Measurements from ENCODE around the gene THAP5.

THAP5 gene, protein sequence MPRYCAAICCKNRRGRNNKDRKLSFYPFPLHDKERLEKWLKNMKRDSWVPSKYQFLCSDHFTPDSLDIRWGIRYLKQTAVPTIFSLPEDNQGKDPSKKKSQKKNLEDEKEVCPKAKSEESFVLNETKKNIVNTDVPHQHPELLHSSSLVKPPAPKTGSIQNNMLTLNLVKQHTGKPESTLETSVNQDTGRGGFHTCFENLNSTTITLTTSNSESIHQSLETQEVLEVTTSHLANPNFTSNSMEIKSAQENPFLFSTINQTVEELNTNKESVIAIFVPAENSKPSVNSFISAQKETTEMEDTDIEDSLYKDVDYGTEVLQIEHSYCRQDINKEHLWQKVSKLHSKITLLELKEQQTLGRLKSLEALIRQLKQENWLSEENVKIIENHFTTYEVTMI

DNA sequence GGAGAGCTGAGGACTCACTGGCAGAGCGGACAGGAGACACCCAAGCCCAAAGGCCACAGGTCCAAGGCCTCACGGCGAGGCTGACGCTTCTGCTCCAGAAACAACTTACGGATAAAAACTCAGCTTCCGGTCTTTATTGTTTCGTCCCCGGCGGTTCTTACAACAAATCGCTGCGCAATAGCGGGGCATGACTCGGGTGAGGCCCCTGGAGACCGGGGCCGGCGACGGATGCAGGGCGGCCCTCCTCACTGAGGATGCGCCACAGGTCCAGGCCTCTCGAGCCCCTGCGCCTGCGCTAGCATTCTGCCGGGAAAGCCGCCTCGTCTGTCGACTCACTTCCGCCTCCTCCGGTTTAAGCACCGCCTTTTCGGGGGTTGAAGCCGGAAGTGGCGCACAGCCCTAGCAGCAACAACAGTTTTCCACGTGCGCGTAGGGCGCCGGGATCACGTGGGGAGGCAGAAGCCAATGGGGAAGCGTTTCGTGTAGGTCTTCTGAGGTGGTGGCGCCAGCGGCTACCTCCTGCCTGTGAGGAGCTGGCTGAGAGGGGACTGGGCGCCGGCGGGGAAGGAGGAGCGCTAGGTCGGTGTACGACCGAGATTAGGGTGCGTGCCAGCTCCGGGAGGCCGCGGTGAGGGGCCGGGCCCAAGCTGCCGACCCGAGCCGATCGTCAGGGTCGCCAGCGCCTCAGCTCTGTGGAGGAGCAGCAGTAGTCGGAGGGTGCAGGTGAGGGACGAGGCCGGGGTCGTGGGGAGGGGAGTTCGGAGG, at the start of gene THAP5, which contains the start of gene DNAJB9:
TSS of gene THAP5 (minus strand) at position 326 of the 765 bp plus-strand sequence. CDS start at position 189, 137 bp downstream.
TSS of gene DNAJB9 (plus strand) at position 494 of the 765 bp plus-strand sequence. CDS start 1,853 bp downstream, outside the sequence.
- DNase-seq: peak; percentile 98

DNA sequence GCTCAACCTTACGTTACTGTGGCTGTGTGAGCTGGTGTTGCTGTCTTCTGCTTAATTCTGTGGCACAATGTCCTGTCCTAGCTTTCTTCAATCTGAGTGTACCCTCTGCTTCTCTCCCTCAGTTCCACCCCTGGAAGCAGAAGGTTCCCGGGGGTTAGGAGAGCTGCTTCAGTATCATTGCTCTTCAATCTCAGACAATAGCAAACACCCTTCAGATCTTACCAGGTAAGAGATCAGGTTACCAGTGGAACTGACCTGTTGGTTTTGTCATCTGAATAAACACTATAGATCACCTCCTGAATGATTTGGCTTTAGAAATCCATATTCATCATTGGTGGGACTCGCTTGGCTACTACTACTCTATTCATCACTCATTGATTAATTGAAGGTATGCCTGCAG, 48.5 kb upstream of the THAP5 start:
- DNase-seq: no peak

DNA sequence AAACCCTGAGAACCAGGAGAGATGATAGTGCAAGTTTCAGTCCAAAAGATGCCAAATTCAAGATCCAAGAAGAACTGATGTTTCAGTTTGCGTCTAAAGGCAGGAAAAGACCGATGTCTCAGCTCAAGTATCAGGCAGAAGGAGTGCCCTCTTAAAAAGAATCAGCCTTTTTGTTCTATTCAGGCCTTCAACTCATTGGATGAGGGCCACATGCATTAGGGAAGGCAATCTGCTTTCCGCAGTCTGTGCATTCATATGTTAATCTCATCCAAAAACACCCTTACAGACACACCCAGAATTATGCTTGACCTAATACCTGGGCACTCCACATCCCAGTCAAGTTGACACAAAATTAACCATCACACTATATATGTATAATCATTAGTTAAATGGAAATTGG, 45.4 kb upstream of the THAP5 start:
- no peak for DNase-seq

DNA sequence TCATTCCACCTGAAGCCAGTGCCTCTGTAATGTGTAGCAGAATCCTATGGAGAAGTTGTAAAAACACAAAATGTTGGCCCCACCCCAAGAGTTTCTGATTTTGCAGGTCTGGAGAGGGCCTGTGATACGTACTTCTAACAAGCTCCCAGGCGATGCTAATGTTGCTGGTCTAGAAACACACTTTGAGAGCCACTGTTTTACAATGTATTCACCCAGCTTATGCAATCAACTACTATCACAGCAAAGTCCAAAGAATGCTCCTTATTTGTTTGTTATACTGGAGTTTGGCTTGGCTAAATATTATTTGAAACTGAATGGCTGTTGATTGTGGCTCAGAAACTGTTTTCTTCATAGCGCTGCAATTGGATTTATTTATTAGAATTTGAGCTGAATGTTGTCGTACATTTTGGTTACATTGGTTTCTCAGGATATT, 44.5 kb upstream of the THAP5 start:
- no peak for DNase-seq

DNA sequence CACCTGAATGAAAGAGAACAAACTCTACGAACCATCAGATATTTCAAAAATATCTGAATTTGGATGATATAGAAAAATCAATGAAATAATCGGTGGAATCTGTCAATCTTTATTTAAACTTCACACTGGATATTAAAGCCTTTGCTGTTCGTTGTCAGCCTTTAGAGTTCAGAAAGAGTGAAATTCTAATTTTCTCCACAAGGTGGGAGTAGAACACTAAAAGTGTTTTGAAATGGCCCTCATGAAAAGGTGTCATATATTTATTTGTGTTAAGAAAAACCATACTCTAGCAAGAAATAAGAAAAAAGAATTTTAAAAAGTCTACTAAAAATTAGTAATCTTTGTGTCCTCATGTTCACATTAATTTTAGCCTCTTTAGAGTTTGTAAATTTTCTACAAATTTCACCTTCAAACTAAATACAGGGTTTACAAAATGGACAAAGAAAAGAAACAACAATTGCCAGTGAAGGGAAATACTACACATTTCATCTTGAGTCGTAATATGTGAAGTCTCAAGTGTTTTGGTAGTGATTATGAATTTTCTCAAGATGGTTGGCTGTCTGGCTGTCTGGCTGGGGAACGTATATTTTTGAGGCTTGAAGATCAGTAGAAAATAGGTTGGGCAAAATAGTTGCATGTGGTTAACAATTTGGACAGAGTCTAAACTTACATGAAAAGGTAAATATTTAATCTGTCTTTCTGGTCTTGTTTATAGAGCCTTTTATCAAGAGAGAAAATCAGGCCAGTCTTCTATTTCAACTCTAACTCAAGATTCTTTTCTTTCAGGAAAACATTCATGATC, 43.8 kb upstream of the THAP5 start:
- DNase-seq: peak; percentile 63

DNA sequence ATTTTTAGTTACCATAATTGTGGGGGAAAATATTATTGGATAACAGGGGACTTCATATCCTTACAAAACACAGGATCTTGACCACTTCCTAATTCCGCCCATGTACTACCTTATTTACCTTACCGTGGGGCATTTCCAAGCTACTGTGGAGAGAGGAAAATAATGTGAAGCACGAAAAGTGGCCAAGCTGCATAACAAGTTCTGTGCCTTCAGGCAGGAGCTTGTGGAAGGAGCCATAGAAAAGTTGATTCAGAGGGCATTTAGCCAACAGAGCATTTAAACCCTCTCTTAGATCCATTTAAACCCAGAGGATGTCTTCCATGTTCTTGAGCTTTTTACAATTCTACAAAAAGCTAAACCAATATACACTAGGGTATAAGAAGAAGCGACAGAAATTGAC, 41.8 kb upstream of the THAP5 start:
- DNase-seq: no peak

DNA sequence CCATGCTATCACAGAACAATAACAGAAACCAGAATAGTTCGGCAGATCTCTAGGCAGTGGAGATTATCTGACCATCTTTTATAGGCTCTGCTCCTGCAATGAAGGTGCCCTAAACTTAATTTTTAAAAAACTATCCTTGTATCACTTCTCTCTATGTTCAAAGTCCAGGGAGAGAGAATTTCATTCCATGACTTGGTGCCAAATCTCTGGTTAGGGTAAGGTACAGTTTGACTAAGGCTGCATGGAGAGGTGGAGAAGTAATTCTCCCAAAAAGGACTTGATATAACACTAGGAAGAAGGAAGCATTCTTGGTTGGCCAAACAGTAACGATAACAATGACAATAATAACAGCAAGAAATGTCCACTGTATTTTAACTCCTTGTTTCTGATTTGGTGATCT, 40.1 kb upstream of the THAP5 start:
- DNase-seq: no peak

DNA sequence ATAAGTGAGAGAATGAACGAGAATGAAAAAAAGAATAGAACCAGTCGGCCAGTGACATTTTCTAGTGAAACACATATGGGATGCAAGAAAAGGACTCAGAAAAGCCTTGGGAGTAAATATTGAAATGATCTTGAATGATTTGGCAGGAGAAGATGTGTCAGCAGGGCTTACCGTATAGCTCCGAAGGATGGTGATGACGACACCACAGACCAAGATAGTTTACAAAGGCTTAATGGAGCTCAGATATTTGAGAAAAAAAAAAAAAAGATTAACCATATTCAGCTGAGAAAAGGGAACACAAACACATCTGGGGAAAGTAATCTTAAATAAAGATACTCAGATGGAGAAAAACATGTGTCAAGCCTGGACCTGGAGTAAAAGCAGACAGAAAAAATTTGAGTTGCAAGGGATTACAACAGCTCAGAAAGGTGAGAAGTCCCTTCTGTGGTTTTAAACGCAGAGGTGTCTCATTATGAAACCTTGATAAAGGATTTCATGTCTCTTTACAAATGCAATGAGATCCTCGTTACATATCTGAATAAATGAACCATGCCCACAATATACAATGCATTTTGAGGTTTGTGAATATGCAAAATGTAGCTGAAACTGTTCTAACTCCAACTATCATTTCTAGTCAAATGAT, 36.2 kb upstream of the THAP5 start:
- no peak for DNase-seq

DNA sequence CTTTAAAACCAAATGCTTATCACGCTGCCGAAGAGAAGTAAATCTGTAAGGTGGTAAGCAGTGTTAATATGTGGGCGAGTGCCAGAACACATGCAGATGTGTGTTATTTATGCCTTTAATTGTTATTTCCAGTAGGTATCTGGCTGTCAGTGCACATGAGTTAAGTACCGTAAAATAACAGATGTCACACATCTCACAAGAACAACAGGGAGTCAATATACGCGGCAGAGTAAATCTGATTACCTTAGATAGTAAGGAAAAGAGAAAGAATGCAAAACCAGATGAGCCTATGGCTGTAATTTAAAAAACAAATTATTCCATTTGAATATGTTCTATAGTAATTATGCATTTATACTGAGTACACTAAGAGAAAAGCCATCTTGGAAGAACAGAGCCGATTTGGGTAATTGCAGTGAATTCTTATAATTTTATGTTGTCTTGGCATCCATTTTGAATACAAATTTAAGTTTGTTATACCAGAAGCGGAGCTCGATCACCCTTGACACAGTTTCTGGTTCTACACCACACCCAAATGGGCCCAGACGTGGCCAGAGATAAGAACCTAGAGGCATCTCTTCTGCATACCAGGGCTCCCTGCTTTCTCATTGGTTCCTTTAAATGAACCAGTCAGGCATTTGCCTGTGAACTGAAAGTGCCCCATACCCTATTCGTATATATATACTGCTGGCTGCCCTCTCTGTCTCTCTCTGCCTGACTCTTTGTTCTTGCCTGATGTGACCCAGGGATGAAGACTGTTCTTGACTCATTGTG, 35.0 kb upstream of the THAP5 start:
- DNase-seq: no peak

DNA sequence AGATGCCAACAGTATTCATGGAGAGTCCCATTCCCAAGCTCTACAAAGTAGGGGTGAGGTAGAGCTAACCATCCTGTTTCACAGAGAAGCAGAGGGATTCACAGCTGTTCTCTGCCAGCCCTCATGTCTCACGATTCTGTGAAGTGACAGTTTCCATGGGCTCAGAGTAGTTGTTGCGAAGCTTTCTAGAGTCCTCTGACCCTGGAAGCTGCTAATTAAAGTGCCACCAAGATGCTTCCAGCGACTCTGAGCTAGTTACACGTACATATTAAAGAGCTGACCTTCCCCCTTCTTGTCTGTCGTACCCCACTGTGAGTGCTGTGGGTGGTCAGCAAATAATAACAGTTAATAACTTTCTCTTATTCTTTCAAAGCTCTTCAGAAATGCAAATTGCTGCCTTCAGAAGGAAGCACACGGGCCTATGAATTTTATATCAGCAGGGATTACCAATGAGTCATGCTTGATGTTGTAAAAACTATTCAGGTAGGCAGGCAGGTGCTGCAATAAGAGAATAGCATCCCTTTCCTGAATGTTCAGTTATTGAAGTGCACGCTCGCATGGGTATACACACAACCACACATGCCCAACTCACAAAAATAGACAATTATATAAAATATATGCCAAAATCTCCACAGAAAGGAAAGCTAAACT, 34.3 kb upstream of the THAP5 start:
- DNase-seq: no peak

DNA sequence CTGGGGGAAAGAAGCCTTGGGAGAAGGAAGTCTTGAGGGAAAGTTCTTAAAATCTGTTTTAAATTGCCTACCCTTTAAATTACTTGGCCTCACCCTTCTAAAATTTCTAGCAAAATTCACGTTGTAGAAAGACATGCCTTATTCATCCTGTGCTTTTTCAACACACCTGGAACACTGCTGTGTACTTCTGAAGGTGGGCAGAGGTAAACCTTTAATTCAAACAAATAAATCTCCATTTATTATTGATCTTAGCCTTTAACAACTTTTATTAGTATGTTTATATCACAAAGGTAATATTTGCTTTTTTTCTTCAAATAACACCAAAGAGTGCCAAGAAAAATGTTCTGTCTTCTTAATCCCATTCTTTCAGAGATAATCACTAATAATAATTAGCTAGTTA, 30.9 kb upstream of the THAP5 start:
- no peak for DNase-seq

DNA sequence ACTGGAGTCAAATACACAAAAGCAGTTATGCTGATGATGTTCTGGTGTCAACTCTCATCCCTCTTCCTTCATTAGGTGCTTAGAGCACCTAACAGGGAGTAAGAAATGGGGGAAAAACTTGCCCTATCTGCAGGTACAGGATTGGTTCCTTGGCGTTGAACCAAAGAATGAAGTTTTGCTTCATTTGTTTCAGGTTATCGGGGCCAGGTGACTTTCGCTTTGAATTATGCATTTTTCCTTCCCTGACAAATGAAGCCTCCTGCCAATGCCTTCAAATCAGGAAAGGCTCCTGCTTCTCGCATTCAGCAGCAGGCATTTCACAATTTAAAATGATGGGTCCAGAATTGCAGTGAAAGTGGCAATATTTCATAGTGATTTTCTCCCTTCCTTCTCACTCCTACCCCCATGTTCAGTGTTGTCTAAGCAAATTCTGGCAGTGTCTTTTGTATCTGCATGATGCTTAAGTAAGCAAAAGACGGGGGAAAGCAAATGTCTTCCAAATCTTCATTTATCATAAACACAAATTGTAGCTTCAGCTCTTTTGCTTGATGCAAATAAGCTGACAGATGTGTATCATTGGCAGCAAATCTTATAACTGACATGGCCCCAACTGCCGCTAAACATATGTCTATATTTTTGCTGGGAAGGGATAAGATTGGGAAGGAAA, 29.5 kb upstream of the THAP5 start:
- DNase-seq: no peak

DNA sequence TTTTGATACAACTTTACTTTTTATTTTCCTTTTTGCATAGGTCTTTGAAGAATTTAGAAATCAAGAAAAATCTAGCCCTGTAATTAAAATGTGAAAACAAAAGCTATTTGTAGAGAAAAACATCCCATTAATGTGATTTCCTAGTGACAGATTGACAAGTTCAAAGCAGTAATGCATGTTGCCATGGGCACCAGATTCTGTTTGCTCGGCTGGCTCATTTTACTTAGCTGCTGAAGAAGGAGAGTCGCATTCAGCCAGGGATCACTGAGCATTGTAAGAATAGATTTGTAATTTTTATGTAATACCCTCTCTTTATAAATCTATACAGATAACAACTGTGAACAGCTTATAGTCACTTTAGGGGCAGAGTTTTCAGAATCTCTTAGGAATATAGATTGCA, 28.6 kb upstream of the THAP5 start:
- peak; percentile 6 for DNase-seq

DNA sequence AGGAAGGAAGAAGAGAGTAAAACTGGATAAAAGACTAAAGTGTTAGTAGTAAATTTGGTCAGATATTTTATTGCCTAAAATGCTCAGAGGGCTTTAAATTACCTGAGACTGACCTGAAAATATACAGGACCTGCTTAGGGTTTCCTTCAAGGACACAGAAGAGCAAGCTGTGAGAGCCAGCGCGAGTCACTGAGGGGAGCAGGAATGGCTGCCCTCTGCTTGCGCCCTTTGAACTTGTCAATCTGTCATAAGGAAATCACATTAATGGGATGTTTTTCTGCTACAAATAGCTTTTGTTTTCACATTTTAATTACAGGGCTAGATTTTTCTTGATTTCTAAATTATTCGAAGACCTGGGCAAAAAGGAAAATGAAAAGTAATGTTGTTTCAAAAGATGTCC, 27.1 kb upstream of the THAP5 start:
- DNase-seq: no peak

DNA sequence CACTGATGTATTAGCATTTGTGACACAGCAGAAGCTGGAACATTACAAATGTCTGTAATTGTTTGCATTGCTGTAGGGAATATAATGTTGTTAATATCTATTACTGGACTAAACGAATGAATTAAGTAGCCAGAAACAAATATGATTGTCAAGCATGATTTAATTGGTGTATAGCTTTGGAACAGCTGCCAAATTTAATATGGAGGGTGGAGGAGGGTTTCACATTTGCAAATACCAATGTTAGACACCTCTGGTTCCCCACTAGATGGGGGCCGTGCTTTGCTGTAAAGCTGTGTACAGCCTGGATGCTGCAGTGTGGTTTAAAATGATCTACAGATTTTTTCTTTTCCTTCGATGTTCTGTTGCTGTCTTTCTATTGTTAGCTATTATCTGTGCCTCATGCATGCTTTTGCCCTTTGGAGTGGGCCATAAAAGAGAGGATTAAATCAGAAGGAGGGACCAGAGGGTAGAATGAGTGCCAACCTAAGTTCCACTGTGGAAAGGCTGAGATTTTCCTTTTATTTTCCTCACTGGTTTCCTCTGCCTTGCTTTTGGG, 23.2 kb upstream of the THAP5 start:
- no peak for DNase-seq

DNA sequence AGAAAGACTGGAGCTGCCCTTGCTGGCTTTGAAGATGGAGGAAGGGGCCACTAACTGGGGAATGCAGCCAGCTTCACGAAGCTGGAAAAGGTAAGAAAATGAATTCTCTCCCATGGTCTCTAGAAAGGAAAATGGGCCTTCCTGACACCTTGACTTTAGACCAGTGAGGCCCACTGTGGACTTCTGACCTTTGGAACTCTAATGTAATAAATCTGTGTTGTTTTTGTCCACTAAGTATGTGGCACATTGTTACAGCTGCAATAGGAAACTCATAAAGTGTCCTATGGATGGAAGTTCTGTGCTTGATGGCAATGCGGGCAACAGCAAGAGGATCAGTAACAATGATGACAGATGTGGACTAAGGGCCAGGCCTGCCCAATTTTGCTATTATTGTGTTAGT, 21.1 kb upstream of the THAP5 start:
- DNase-seq: no peak

DNA sequence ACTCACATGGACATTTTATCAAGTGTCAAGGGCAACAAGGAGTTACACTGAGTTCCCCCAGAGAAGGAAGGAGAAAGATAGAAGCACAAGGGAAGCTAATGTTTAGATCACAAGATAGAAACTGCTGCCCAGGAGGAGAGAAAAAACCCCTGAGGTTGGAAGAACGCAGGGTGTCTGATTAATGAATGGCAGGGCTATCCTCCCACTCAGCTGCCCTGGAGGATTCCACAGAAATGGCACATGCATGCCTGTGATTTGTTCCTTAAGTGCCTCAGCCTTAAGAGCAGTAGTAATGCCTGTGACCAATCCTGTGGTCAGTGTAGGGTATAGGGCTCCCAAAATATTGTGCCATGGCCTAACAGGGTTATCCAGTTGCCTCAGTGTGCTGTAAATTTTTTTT, 20.4 kb upstream of the THAP5 start:
- peak; percentile 77 for DNase-seq

DNA sequence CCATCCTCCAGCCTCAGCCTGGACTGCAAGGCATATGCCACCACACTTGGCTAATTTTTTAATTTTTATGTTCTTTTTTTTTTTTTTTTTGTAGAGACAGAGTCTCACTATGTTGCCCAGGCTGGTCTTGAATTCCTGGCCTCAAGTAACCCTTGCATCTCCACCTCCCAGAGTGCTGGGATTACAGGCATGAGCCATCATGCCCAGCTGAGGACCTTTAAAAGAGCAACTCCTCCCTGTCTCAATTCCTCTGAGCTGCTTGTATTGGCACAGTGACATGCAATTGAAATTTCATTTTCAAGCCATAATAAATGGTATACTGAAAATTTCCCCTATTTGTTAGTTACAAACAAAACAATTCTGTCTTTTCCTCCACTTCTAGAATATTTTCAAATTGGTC, 19.7 kb upstream of the THAP5 start:
- DNase-seq: peak; percentile 24

DNA sequence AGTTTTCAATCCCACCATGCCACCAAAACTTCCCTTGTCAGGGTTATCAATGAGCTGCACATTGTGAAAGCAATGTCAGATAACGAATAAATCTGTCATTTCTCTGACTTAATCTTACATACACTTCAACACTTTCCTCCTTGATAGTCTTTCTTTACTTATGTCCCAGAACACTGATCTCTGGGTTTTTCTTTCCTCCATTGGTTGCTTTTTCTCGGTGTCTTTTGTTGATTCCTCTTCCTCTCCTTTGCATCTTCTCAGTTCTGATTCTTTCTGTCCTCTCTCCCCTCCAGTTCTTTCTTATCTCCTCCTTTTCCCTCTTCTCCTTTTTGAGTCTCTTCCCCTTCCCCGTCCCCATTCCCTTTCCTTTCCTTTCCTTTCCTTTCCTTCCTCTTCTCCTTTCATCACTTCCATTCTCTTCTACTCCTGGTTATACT, 16.8 kb upstream of the THAP5 start:
- no peak for DNase-seq

DNA sequence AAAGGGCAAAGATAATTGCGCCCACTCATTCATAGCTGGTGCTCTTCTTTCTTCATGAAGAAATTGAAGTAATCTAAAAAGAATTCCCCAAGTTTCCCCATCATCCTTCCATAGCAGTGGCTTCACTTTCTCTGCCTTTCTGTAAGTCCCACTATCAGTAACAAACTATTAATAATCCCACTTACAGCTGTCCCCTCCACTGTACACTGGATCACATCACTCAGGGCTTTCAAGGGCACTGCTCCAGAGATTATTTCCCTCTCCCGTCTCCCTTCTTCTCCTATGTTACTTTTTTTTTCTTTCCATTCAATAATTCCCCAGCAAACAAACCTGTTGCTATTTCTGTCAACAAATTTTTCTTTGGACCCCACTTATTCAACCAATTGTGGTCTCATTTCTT, 16.3 kb upstream of the THAP5 start:
- no peak for DNase-seq

DNA sequence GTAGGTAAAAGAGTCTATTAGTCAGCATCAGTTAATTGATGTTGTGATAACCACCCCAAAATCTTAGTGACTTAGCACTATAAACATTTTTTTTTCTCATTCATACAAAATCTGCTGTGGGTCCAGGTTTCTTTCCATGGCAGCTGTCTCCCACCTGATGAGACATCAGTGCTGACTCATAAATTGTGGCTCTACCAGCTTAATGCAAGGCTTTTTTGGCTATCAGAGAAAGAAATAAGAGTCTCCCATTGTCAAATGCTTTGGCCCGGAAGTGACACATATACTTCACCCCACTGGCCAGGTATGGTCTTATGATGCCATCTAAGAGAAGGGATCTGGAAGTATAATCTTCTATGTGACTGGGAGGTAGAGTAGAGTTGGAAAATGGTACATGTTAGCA, 14.7 kb upstream of the THAP5 start:
- DNase-seq: no peak

Data from kidney glomerular epithelial cell (primary cell).